Measurements from ENCODE around the gene STARD5. TPM values are rescaled to one million over a fixed set of nuclear protein-coding genes. Genes with fewer than 3 reads are reported as not detected.

Gene STARD5
- total RNA-seq, 1 experiment from 2014 or later, result 2.3 TPM

DNA sequence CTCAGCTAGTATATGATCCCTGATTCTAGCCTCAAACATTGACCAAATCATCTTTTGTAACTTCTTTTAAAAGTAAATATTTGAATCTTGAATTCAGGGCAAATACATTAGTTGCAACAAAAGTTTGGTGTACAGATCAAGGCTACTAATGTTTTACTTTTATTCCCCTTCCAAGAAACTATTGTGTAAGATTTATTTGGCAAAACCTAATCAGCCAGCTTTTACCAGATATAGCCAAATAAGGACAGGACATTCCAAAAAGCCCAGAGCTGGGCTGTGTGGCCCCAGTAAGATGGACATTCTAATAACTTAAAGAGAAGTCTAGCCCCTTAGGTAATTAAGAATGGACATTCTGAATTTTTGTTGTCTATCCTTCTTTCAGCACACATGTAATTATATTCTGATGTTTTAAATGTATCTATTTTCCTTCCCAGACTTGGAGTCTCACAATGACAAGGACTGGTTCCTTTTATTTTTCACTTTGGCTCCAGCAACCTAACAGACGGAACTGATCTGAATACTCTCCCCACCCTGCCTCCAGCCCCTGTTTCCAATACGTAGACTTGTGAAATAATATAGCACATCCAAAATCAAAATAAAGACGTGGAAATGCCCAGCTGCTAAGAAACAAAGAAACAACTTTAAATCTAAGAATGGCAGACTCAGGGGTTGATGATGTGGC is 48.1 kb downstream of the STARD5 start:
- H2BK5ac ChIP-seq (ENCODE audit: insufficient read length, low read length), result no peak overlapping the region
- H3K9me3 Mint-ChIP-seq, result peaks cover 22 to 27% of the 10 kb centered on the region in 2 experiments
- no peak overlapping the region for H4K5ac ChIP-seq (ENCODE audit: insufficient read length, low read depth, low read length)
- no peak overlapping the region for H4K91ac ChIP-seq (ENCODE audit: insufficient read length, low read depth, low read length)
- no peak overlapping the region for H3K18ac ChIP-seq (ENCODE audit: insufficient read length, low read depth, low read length)
- no peak overlapping the region for H3K27ac Mint-ChIP-seq
- H2AK5ac ChIP-seq (ENCODE audit: insufficient read length, low read length), result no peak overlapping the region
- H2BK120ac ChIP-seq (ENCODE audit: low read depth, low read length, poor library complexity, severe bottlenecking), result no peak overlapping the region
- no peak overlapping the region for H3K4me3 Mint-ChIP-seq
- H2BK15ac ChIP-seq (ENCODE audit: low read depth, low read length), result no peak overlapping the region
- no peak overlapping the region for H3K14ac ChIP-seq (ENCODE audit: insufficient read depth, low read length)
- H3K27me3 ChIP-seq (ENCODE audit: insufficient read depth, low read length), result no peaks in the 10 kb centered on the region
- H3K4me2 ChIP-seq (ENCODE audit: insufficient read depth, insufficient read length, low read length), result no peak overlapping the region
- peaks cover 5 to 18% (median 10%) of the 10 kb centered on the region in 3 experiments; a peak in 6 of 7 replicates for H3K36me3 Mint-ChIP-seq (ENCODE audit: insufficient read depth in 1 of 3, low read depth in 3 of 3)
- TF ChIP-seq CTCF (conservative IDR thresholded peaks at IDR 0.05), result no peak
- no peak overlapping the region for H3T11ph ChIP-seq (ENCODE audit: low read length)
- H3K27ac ChIP-seq (ENCODE audit: insufficient read length, low read depth, low read length), result no peak overlapping the region
- peaks cover 10% of the 10 kb centered on the region in 2 experiments for H3K4me1 Mint-ChIP-seq
- no peak overlapping the region for H4K8ac ChIP-seq (replicated peaks; ENCODE audit: insufficient read length, low read depth, low read length)
- no peaks in the 10 kb centered on the region for H3K23me2 ChIP-seq (ENCODE audit: insufficient read length, low read depth, low read length, poor library complexity, severe bottlenecking)
- H2BK20ac ChIP-seq (ENCODE audit: low read depth, low read length, poor library complexity, severe bottlenecking), result no peak overlapping the region
- H3K4me1 ChIP-seq (ENCODE audit: insufficient read depth, low read length), result peaks cover 3% of the 10 kb centered on the region; the same call in 1 of the 2 replicates
- peaks cover 5% of the 10 kb centered on the region; the same call in 1 of the 2 replicates for H3K27me3 Mint-ChIP-seq (ENCODE audit: low read depth)
- no peak overlapping the region for H2AFZ ChIP-seq (ENCODE audit: low read length)
- no peaks in the 10 kb centered on the region for H4K20me1 ChIP-seq (ENCODE audit: control insufficient read depth, insufficient read depth, insufficient read length)
- H3K4ac ChIP-seq (ENCODE audit: low read depth, low read length), result no peak overlapping the region
- H3K9me3 ChIP-seq (ENCODE audit: control insufficient read depth, low read depth, low read length), result peaks cover 4% of the 10 kb centered on the region
- no peak overlapping the region for H3K23ac ChIP-seq (ENCODE audit: insufficient read length, low read depth, low read length)
- no peak overlapping the region for H3K56ac ChIP-seq (ENCODE audit: insufficient read length, low read depth, low read length)
- DNase-seq, result no peak
- H3K79me1 ChIP-seq (ENCODE audit: insufficient read depth, low read depth, low read length, poor library complexity, severe bottlenecking), result no peaks in the 10 kb centered on the region
- H2BK12ac ChIP-seq (ENCODE audit: insufficient read length, low read depth, low read length), result no peak overlapping the region
- no peaks in the 10 kb centered on the region for H3K79me2 ChIP-seq (ENCODE audit: insufficient read depth, low read length)
- WGBS (ENCODE audit: extremely low coverage, insufficient read length, low lambda C conversion rate), result no CpG with 5 or more reads among the region's 3 CpGs
- H3K9ac ChIP-seq (ENCODE audit: extremely low read depth, insufficient read length, low read length), result no peak overlapping the region
